NT2/D1 (cell line): ENCODE measurements around the gene GMDS.

ENCODE experiments used
- SUZ12 ChIP-seq: IDR thresholded peaks from 2 replicates; pipeline ENCODE4 v1.6.1; 2011; ENCODE audit not compliant: insufficient read length, insufficient read depth; ENCODE audit errors: extremely low read depth
- YY1 ChIP-seq: IDR thresholded peaks from 2 replicates; pipeline ENCODE4 v1.6.1; 2011; ENCODE audit not compliant: insufficient read length, insufficient read depth
- ZNF274 ChIP-seq: IDR thresholded peaks from 2 replicates; pipeline ENCODE4 v1.6.1; 2011; ENCODE audit warnings: mild to moderate bottlenecking, low read depth, low read length

GRCh38 chr6:1760876-1761275 is 484.5 kb downstream of the GMDS start:
- TF ChIP-seq ZNF274 (no peak), YY1 (no peak), SUZ12 (no peak)
